Measurements from ENCODE around the gene MOSMO.

MOSMO gene

DNA sequence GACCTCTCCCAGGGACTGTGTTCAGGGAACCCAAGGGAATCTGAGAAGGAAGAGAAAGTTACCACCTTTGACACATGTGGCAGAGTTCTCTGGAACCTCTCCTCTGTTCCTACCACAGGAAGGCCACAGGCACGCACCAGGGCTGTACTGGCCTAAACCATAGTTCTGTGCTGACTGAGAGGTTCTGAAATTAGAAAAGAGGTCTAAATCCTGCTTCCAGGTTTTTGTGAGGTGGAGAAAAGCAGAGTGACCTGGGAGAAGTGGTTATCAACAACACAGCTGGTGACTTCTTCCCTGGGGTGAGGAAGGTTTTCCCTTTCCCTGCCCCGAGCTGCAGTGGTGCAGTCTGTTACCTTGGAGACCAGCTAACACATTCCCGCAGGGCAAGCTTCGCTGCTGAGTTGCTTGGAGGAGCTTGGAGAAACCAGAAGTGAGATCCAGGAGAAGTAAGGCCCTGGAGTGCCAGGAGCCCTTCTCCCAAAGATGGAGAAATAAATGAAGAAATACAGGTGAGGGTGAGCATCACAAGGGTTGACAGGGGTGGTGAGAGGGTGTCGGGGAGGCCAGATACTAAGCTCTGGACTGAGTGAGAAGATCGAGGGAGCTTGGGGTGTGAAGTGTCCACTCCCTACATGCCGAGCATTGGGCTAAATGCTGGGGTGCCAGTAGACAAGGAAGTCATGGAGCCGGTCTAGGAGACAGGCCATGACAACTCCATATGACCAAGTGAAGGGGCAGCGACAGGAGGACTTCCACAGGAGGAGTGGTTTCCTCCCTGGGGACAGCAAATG, 84.4 kb downstream of the MOSMO start, which contains the start of gene VWA3A:
Gene VWA3A (plus strand): TSS at position 399 of the 791 bp plus-strand sequence. CDS start 97 bp downstream, at position 496.
- Histone ChIP-seq H3K9me2 (replicated peaks; ENCODE audit: control insufficient read depth, low read length) (no peaks in the 10 kb centered on the region), H3K9me3 (ENCODE audit: control insufficient read depth, insufficient read depth, low read length) (no peaks in the 10 kb centered on the region), H3K36me3 (ENCODE audit: control insufficient read depth, low read length) (no peaks in the 10 kb centered on the region), H3K4me1 (ENCODE audit: control insufficient read depth, low read length) (no peaks in the 10 kb centered on the region), H3F3A (ENCODE audit: control insufficient read depth, insufficient read depth) (no peaks in the 10 kb centered on the region), H3K79me2 (ENCODE audit: control insufficient read depth, low read length) (no peaks in the 10 kb centered on the region), H4K20me1 (ENCODE audit: control insufficient read depth, insufficient read depth, low read depth, low read length) (no peaks in the 10 kb centered on the region), H3K4me3 (ENCODE audit: low read length) (no peak within 1 kb of the TSS), H3K27ac (ENCODE audit: low read depth, low read length) (no peak within 1 kb of the TSS), H3K27me3 (ENCODE audit: control insufficient read depth, low read length) (peaks cover 12% of the 10 kb centered on the region), H3K4me2 (ENCODE audit: low read length) (no peak within 1 kb of the TSS)
- TF ChIP-seq EZH2phosphoT487 (IDR thresholded peaks at IDR 0.05; ENCODE audit: borderline replicate concordance, low read length) = no peak
- TF ChIP-seq, protein P1, sequence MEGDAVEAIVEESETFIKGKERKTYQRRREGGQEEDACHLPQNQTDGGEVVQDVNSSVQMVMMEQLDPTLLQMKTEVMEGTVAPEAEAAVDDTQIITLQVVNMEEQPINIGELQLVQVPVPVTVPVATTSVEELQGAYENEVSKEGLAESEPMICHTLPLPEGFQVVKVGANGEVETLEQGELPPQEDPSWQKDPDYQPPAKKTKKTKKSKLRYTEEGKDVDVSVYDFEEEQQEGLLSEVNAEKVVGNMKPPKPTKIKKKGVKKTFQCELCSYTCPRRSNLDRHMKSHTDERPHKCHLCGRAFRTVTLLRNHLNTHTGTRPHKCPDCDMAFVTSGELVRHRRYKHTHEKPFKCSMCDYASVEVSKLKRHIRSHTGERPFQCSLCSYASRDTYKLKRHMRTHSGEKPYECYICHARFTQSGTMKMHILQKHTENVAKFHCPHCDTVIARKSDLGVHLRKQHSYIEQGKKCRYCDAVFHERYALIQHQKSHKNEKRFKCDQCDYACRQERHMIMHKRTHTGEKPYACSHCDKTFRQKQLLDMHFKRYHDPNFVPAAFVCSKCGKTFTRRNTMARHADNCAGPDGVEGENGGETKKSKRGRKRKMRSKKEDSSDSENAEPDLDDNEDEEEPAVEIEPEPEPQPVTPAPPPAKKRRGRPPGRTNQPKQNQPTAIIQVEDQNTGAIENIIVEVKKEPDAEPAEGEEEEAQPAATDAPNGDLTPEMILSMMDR (IDR thresholded peaks at IDR 0.05; ENCODE audit: low read depth, low read length, poor library complexity, severe bottlenecking) = no peak

DNA sequence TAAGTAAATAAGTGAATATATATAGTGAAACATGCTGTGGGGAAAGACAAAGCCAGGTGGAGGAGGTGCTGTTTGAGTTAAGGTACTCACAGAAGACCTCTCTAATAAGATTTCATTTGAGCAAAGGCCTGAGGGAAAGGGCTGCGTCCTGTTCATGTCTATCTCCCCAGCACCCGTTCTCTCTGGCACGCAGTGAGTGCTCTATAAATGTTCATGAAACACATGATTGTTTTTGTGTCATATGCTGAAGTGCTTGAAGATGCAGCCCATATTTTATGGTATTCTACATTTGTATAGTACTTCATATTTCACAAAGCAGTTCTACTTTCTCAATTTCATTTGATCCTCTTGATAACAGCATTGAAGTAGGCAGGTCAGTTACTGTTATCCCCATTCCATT, 85.4 kb downstream of the MOSMO start:
- H3K4me3 ChIP-seq (ENCODE audit: low read length) = no peak overlapping the region
- H3K9me2 ChIP-seq (replicated peaks; ENCODE audit: control insufficient read depth, low read length) = no peaks in the 10 kb centered on the region
- H3K27ac ChIP-seq (ENCODE audit: low read depth, low read length) = no peak overlapping the region
- H3K4me1 ChIP-seq (ENCODE audit: control insufficient read depth, low read length) = no peaks in the 10 kb centered on the region; the same call in 1 of the 2 replicates
- TF ChIP-seq, protein P1 (IDR thresholded peaks at IDR 0.05; ENCODE audit: low read depth, low read length, poor library complexity, severe bottlenecking) = no peak
- TF ChIP-seq EZH2phosphoT487 (IDR thresholded peaks at IDR 0.05; ENCODE audit: borderline replicate concordance, low read length) = no peak
- H3K4me2 ChIP-seq (ENCODE audit: low read length) = no peak overlapping the region
- H3K27me3 ChIP-seq (ENCODE audit: control insufficient read depth, low read length) = peaks cover 12% of the 10 kb centered on the region
- H4K20me1 ChIP-seq (ENCODE audit: control insufficient read depth, insufficient read depth, low read depth, low read length) = no peaks in the 10 kb centered on the region
- no peaks in the 10 kb centered on the region for H3F3A ChIP-seq (ENCODE audit: control insufficient read depth, insufficient read depth)
- no peaks in the 10 kb centered on the region for H3K79me2 ChIP-seq (ENCODE audit: control insufficient read depth, low read length)
- H3K36me3 ChIP-seq (ENCODE audit: control insufficient read depth, low read length) = no peaks in the 10 kb centered on the region
- H3K9me3 ChIP-seq (ENCODE audit: control insufficient read depth, insufficient read depth, low read length) = no peaks in the 10 kb centered on the region

DNA sequence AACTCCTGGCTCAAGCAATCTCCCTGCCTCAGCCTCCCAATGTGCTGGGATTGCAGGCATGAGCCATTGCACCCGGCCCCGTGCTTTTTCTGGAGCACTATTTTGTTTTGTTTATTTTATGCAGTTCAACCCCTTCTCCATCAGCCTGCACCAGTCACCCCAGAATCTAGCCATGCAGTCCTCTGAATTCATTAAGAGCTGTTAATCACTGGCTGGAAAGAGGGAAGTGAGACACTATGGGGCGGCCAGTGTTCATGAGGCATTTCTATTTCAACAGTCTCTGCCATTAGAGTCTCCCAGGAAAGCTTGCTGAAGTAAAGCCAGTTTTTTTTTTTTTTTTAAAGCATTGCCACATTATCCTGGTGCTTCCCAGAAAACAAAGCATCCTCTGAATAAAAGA, 86.1 kb downstream of the MOSMO start:
- peaks cover 2% of the 10 kb centered on the region; the same call in 1 of the 2 replicates for H3K4me1 ChIP-seq (ENCODE audit: control insufficient read depth, low read length)
- H3K79me2 ChIP-seq (ENCODE audit: control insufficient read depth, low read length) = no peaks in the 10 kb centered on the region
- H3K9me2 ChIP-seq (replicated peaks; ENCODE audit: control insufficient read depth, low read length) = no peaks in the 10 kb centered on the region
- no peak overlapping the region for H3K4me3 ChIP-seq (ENCODE audit: low read length)
- H3F3A ChIP-seq (ENCODE audit: control insufficient read depth, insufficient read depth) = no peaks in the 10 kb centered on the region
- TF ChIP-seq, protein P1 (IDR thresholded peaks at IDR 0.05; ENCODE audit: low read depth, low read length, poor library complexity, severe bottlenecking) = no peak
- TF ChIP-seq EZH2phosphoT487 (IDR thresholded peaks at IDR 0.05; ENCODE audit: borderline replicate concordance, low read length) = no peak
- H4K20me1 ChIP-seq (ENCODE audit: control insufficient read depth, insufficient read depth, low read depth, low read length) = no peaks in the 10 kb centered on the region
- no peaks in the 10 kb centered on the region for H3K9me3 ChIP-seq (ENCODE audit: control insufficient read depth, insufficient read depth, low read length)
- H3K36me3 ChIP-seq (ENCODE audit: control insufficient read depth, low read length) = no peaks in the 10 kb centered on the region
- peaks cover 12% of the 10 kb centered on the region for H3K27me3 ChIP-seq (ENCODE audit: control insufficient read depth, low read length)
- no peak overlapping the region for H3K27ac ChIP-seq (ENCODE audit: low read depth, low read length)
- H3K4me2 ChIP-seq (ENCODE audit: low read length) = no peak overlapping the region
